Hepatocyte (in vitro differentiated cells): ENCODE data around the gene GID4.

Experiments
- CTCF ChIP-seq: fragments of 200-600 bp; sonication (generic); IDR thresholded peaks from 2 replicates; pipeline ENCODE4 v1.5.1; 2016; ENCODE audit warnings: antibody characterized with exemption, mild to moderate bottlenecking; ENCODE audit not compliant: poor library complexity
- EZH2phosphoT487 ChIP-seq: fragments of 200-600 bp; sonication (generic); IDR thresholded peaks from one replicate; pipeline ENCODE4 v1.6.1; 2018; ENCODE audit warnings: antibody characterized with exemption, mild to moderate bottlenecking, low read depth, moderate library complexity; ENCODE audit not compliant: unreplicated experiment, severe bottlenecking

DNA sequence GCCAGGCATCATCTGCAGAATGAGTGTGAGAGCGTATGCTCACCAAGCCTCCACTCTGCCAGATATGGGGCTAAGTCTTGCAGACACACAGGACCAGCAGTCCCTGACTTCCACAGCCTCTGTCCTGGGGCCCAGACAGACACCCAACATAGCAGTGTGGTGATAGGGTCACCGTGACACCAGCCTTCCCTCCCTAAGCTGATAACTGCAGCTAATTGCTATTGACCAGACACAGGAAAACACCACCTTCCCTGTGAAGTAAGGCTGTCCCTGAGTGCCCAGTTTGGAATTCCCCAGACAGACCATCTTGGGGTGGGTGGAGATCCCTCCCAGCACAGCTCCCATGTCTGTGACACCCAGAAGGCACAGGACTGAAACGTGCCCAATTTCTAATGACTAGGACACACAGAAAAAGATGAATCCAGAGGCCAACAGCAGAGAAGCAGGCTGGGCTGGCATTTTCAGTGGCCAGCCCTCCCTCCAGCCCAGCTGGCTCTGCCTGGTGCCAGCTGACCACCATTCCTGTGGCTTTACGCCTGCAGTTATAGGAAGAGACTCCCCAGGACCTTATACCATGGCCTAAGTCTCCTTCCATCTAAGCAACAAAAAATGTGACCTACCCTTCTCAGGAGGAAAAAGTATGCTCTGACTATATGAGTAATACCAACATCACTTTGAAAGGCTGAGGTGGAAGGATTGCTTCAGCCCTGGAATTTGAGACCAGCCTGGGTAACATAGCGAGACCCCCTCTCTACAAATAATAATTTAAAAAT, 30.5 kb upstream of the GID4 start:
- no peak for TF ChIP-seq CTCF
- TF ChIP-seq EZH2phosphoT487 = no peak
